HS-27A (cell line): ENCODE data around the gene EHD2.

Experiments used
- DNase-seq: peaks from one replicate; pipeline ENCODE4 v3.0.0-alpha.2; 2012; ENCODE audit warnings: low read depth, missing footprints

The EHD2 gene

GRCh38 chr19:47691090-47691489 is 22.1 kb upstream of the EHD2 start:
- DNase-seq: no peak

GRCh38 chr19:47691782-47692181 is 21.4 kb upstream of the EHD2 start:
- DNase-seq: no peak

GRCh38 chr19:47693489-47693888 is 19.7 kb upstream of the EHD2 start:
- DNase-seq: no peak

- DNase-seq: no peak
Measured at GRCh38 chr19:47693903-47694302, 19.3 kb upstream of the EHD2 start.

GRCh38 chr19:47694466-47695273 is 18.6 kb upstream of the EHD2 start:
- DNase-seq: no peak

- no peak for DNase-seq
Measured at GRCh38 chr19:47695533-47696262, 17.5 kb upstream of the EHD2 start.

GRCh38 chr19:47696635-47697034 is 16.6 kb upstream of the EHD2 start:
- no peak for DNase-seq

GRCh38 chr19:47697863-47698609 is 15.2 kb upstream of the EHD2 start:
- DNase-seq: peak; percentile 45

GRCh38 chr19:47698631-47699359 is 14.4 kb upstream of the EHD2 start:
- no peak for DNase-seq

GRCh38 chr19:47699360-47699917 is 13.8 kb upstream of the EHD2 start:
- no peak for DNase-seq

GRCh38 chr19:47700934-47701716 is 12.1 kb upstream of the EHD2 start:
- DNase-seq: no peak

- DNase-seq: no peak
Measured at GRCh38 chr19:47701717-47702552, 11.3 kb upstream of the EHD2 start.

GRCh38 chr19:47702671-47703070 is 10.6 kb upstream of the EHD2 start:
- no peak for DNase-seq

GRCh38 chr19:47703301-47703700 is 9.9 kb upstream of the EHD2 start:
- no peak for DNase-seq

- DNase-seq: no peak
Measured at GRCh38 chr19:47704024-47704423, 9.2 kb upstream of the EHD2 start.

GRCh38 chr19:47704656-47705055 is 8.6 kb upstream of the EHD2 start:
- DNase-seq: no peak

GRCh38 chr19:47707135-47707925 is 5.9 kb upstream of the EHD2 start:
- DNase-seq: no peak

- DNase-seq: no peak
Measured at GRCh38 chr19:47711652-47712242, 1.5 kb upstream of the EHD2 start.

GRCh38 chr19:47714339-47714738 is 1.1 kb downstream of the EHD2 start:
- no peak for DNase-seq
